IPS-18a (cell line): ENCODE measurements around the gene KCNK17.

Experiments used
- H3K27ac ChIP-seq: one replicate; pipeline ENCODE4 v1.5.1; 2013; ENCODE audit warnings: low read length
- H3K27me3 ChIP-seq: one replicate; pipeline ENCODE4 v1.6.1; 2013; ENCODE audit warnings: mild to moderate bottlenecking, low read length; ENCODE audit not compliant: control insufficient read depth, insufficient read depth
- H3K36me3 ChIP-seq: one replicate; pipeline ENCODE4 v1.6.1; 2013; ENCODE audit warnings: low read depth, low read length; ENCODE audit not compliant: control insufficient read depth
- H3K4me1 ChIP-seq: one replicate; pipeline ENCODE4 v1.6.1; 2013; ENCODE audit warnings: low read depth, low read length; ENCODE audit not compliant: control insufficient read depth
- H3K4me3 ChIP-seq: one replicate; pipeline ENCODE4 v1.5.1; 2013; ENCODE audit warnings: low read length
- H3K9ac ChIP-seq: one replicate; pipeline ENCODE4 v1.6.1; 2013; ENCODE audit warnings: mild to moderate bottlenecking, low read length, moderate library complexity
- H3K9me3 ChIP-seq: one replicate; pipeline ENCODE4 v1.6.1; 2013; ENCODE audit warnings: low read depth, low read length; ENCODE audit not compliant: control insufficient read depth

The KCNK17 gene

GRCh38 chr6:39312912-39313525, 1.2 kb downstream of the KCNK17 start:
- Histone ChIP-seq H3K9ac (peak overlapping the region; percentile 5), H3K27ac (no peak overlapping the region), H3K4me3 (peak overlapping the region; percentile 60), H3K4me1 (no peaks in the 10 kb centered on the region), H3K9me3 (no peaks in the 10 kb centered on the region), H3K27me3 (peaks cover 60% of the 10 kb centered on the region), H3K36me3 (no peaks in the 10 kb centered on the region)

GRCh38 chr6:39310542-39310941, 3.7 kb downstream of the KCNK17 start:
- H3K9ac ChIP-seq: no peak overlapping the region
- no peaks in the 10 kb centered on the region for H3K36me3 ChIP-seq
- no peak overlapping the region for H3K27ac ChIP-seq
- H3K4me3 ChIP-seq: no peak overlapping the region
- peaks cover 51% of the 10 kb centered on the region for H3K27me3 ChIP-seq
- H3K4me1 ChIP-seq: no peaks in the 10 kb centered on the region
- no peaks in the 10 kb centered on the region for H3K9me3 ChIP-seq

GRCh38 chr6:39309942-39310531, 4.2 kb downstream of the KCNK17 start:
- Histone ChIP-seq H3K36me3 (no peaks in the 10 kb centered on the region), H3K27ac (no peak overlapping the region), H3K4me3 (no peak overlapping the region), H3K9me3 (no peaks in the 10 kb centered on the region), H3K9ac (no peak overlapping the region), H3K27me3 (peaks cover 46% of the 10 kb centered on the region), H3K4me1 (no peaks in the 10 kb centered on the region)

- no peaks in the 10 kb centered on the region for H3K9me3 ChIP-seq
- H3K9ac ChIP-seq: no peak overlapping the region
- H3K36me3 ChIP-seq: no peaks in the 10 kb centered on the region
- H3K4me1 ChIP-seq: no peaks in the 10 kb centered on the region
- peaks cover 20% of the 10 kb centered on the region for H3K27me3 ChIP-seq
- no peak overlapping the region for H3K27ac ChIP-seq
- H3K4me3 ChIP-seq: no peak overlapping the region
Observed at GRCh38 chr6:39307462-39307861, 6.8 kb downstream of the KCNK17 start.

- no peaks in the 10 kb centered on the region for H3K9me3 ChIP-seq
- H3K4me3 ChIP-seq: no peak overlapping the region
- H3K36me3 ChIP-seq: no peaks in the 10 kb centered on the region
- no peak overlapping the region for H3K27ac ChIP-seq
- H3K27me3 ChIP-seq: no peaks in the 10 kb centered on the region
- no peaks in the 10 kb centered on the region for H3K4me1 ChIP-seq
- H3K9ac ChIP-seq: no peak overlapping the region
Observed at GRCh38 chr6:39304951-39305350, 9.3 kb downstream of the KCNK17 start.

GRCh38 chr6:39303425-39304153, 10.6 kb downstream of the KCNK17 start:
- Histone ChIP-seq H3K9ac (no peak overlapping the region), H3K9me3 (no peaks in the 10 kb centered on the region), H3K27ac (no peak overlapping the region), H3K4me3 (no peak overlapping the region), H3K36me3 (no peaks in the 10 kb centered on the region), H3K27me3 (no peaks in the 10 kb centered on the region), H3K4me1 (no peaks in the 10 kb centered on the region)

GRCh38 chr6:39302669-39303424, 11.4 kb downstream of the KCNK17 start:
- Histone ChIP-seq H3K27me3 (no peaks in the 10 kb centered on the region), H3K4me1 (no peaks in the 10 kb centered on the region), H3K36me3 (no peaks in the 10 kb centered on the region), H3K9me3 (no peaks in the 10 kb centered on the region), H3K27ac (no peak overlapping the region), H3K4me3 (no peak overlapping the region), H3K9ac (no peak overlapping the region)

GRCh38 chr6:39302011-39302410, 12.2 kb downstream of the KCNK17 start:
- Histone ChIP-seq H3K27me3 (no peaks in the 10 kb centered on the region), H3K4me1 (no peaks in the 10 kb centered on the region), H3K27ac (no peak overlapping the region), H3K9me3 (no peaks in the 10 kb centered on the region), H3K4me3 (no peak overlapping the region), H3K36me3 (no peaks in the 10 kb centered on the region), H3K9ac (no peak overlapping the region)

- no peaks in the 10 kb centered on the region for H3K27me3 ChIP-seq
- H3K4me3 ChIP-seq: no peak overlapping the region
- no peak overlapping the region for H3K9ac ChIP-seq
- H3K36me3 ChIP-seq: no peaks in the 10 kb centered on the region
- no peaks in the 10 kb centered on the region for H3K4me1 ChIP-seq
- no peak overlapping the region for H3K27ac ChIP-seq
- no peaks in the 10 kb centered on the region for H3K9me3 ChIP-seq
Observed at GRCh38 chr6:39301606-39302005, 12.6 kb downstream of the KCNK17 start.

GRCh38 chr6:39300739-39301138, 13.5 kb downstream of the KCNK17 start:
- H3K36me3 ChIP-seq: no peaks in the 10 kb centered on the region
- no peaks in the 10 kb centered on the region for H3K27me3 ChIP-seq
- H3K4me3 ChIP-seq: no peak overlapping the region
- H3K4me1 ChIP-seq: no peaks in the 10 kb centered on the region
- no peak overlapping the region for H3K9ac ChIP-seq
- H3K9me3 ChIP-seq: no peaks in the 10 kb centered on the region
- H3K27ac ChIP-seq: no peak overlapping the region

- H3K36me3 ChIP-seq: no peaks in the 10 kb centered on the region
- no peak overlapping the region for H3K4me3 ChIP-seq
- H3K4me1 ChIP-seq: no peaks in the 10 kb centered on the region
- H3K27ac ChIP-seq: no peak overlapping the region
- no peaks in the 10 kb centered on the region for H3K9me3 ChIP-seq
- H3K9ac ChIP-seq: no peak overlapping the region
- H3K27me3 ChIP-seq: no peaks in the 10 kb centered on the region
Observed at GRCh38 chr6:39298061-39298460, 16.2 kb downstream of the KCNK17 start.
